Measurements from ENCODE around the gene B4GAT1. TPM values are rescaled to one million over a fixed set of nuclear protein-coding genes. Genes with fewer than 3 reads are reported as not detected.

Gene B4GAT1
- total and polyA plus RNA-seq, 10 of the 15 experiments (the other 5 are each of a cell fraction or from before 2014, with no cell fraction given): 0.55 to 11.1 (median 4.3) TPM

DNA sequence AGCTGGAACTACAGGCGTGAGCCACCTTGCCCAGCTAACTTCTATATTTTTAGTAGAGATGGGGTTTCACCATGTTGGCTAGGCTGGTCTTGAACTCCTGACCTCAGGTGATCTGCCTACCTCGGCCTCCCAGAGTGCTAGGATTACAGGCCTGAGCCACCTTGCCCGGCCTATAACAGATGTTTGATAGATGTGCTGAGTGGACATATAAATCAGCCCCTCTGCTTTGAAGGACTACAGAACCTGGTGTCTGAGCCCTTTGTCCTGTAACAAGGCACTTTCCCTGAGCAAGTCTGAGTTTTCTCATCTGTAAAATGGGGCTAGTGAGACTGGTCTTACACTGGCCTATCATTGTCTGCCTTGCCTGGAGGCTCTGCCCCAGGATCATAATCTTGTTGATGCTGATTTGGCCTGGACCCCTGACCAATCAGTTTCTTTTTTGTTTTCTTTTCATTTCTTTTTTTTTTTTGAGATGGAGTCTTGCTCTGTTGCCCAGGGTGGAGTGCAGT is 18.2 kb downstream of the B4GAT1 start:
- POLR2A ChIA-PET: no interaction called here
- no TSS peak for BruUV-seq (replicated peaks)
- RAD21 ChIA-PET (ENCODE audit: unreplicated experiment): interaction anchor here (0.9 to 3.0 kb wide), 3 partner anchors 17 to 57 kb away, joined by 4 to 26 read pairs (median 19); no protein-coding TSS in a partner anchor
- WGBS (ENCODE audit: insufficient coverage, insufficient replicate concordance, low lambda C conversion rate, missing lambda C conversion rate): 46% methylated on average over 3 of the region's 3 CpGs
- intact Hi-C loops (cut with micrococcal nuclease; ENCODE audit: unreplicated experiment): loop anchor here (2.0 kb wide), 1 partner anchor 106 kb away; no protein-coding TSS in a partner anchor
- CTCF ChIA-PET: interaction anchor here (0.6 to 5.7 kb wide), 7 partner anchors 18 to 326 kb away, joined by 3 to 96 read pairs (median 3); partner anchors contain the start of gene BANF1
- no peak overlapping the region for H3K9ac ChIP-seq (ENCODE audit: control insufficient read depth, insufficient read depth, low read length)
- SMC1A ChIA-PET (ENCODE audit: uncharacterized antibody, unreplicated experiment): interaction anchor here (0.8 to 3.9 kb wide), 5 partner anchors 8 to 57 kb away, joined by 3 to 33 read pairs (median 4); no protein-coding TSS in a partner anchor
- H3K79me2 ChIP-seq (ENCODE audit: control insufficient read depth, insufficient read depth, low read length): no peaks in the 10 kb centered on the region
- in situ Hi-C loops (cut with MboI): no loop called here
- H3K4me2 ChIP-seq (ENCODE audit: control insufficient read depth, insufficient read depth): no peak overlapping the region
- no peak overlapping the region for H3K27ac ChIP-seq (ENCODE audit: control insufficient read depth, insufficient read depth)
- no peak overlapping the region for H3K4me3 ChIP-seq
- H3K27me3 ChIP-seq (replicated peaks in 1 of 2; ENCODE audit: control insufficient read depth in 2 of 2, insufficient read depth in 2 of 2, low read length in 1 of 2): no peaks in the 10 kb centered on the region
- DNase-seq (ENCODE audit: low read depth, low spot score): no peak
- H2AFZ ChIP-seq (ENCODE audit: control insufficient read depth, low read depth, low read length): no peak overlapping the region
- ATAC-seq: no peak
- H3K36me3 ChIP-seq (ENCODE audit: control insufficient read depth in 2 of 2, insufficient read depth in 2 of 2, low read length in 1 of 2): no peaks in the 10 kb centered on the region
- H3K4me1 ChIP-seq (ENCODE audit: control insufficient read depth, insufficient read depth, low read length): peaks cover 10% of the 10 kb centered on the region; the same call in 1 of the 2 replicates
- H3K9me3 ChIP-seq (replicated peaks; ENCODE audit: control insufficient read depth, insufficient read depth, low read length): no peaks in the 10 kb centered on the region
- no peak for FAIRE-seq
- H4K20me1 ChIP-seq (ENCODE audit: control insufficient read depth, insufficient read depth): no peaks in the 10 kb centered on the region
- TF ChIP-seq TCF7 (IDR thresholded peaks at IDR 0.05; ENCODE audit: borderline replicate concordance) (no peak), TARDBP (IDR thresholded peaks at IDR 0.05; ENCODE audit: borderline replicate concordance) (no peak), ATF7 (IDR thresholded peaks at IDR 0.05; ENCODE audit: low read depth) (no peak), ZBED1 (IDR thresholded peaks at IDR 0.05; ENCODE audit: borderline replicate concordance) (no peak), RUNX3 (IDR thresholded peaks at IDR 0.05; ENCODE audit: low read length) (no peak), BMI1 (IDR thresholded peaks at IDR 0.05; ENCODE audit: borderline replicate concordance) (no peak), PAX8 (IDR thresholded peaks at IDR 0.05) (no peak), RBBP5 (conservative IDR thresholded peaks at IDR 0.05) (no peak), RELA (IDR thresholded peaks at IDR 0.05; ENCODE audit: borderline replicate concordance, partially characterized antibody) (no peak), NR2C2 (IDR thresholded peaks at IDR 0.05; ENCODE audit: borderline replicate concordance, control insufficient read depth, insufficient read length, low read depth) (no peak), SREBF1 (IDR thresholded peaks at IDR 0.05; ENCODE audit: low read length) (no peak)
- TF ChIP-seq, protein P1, sequence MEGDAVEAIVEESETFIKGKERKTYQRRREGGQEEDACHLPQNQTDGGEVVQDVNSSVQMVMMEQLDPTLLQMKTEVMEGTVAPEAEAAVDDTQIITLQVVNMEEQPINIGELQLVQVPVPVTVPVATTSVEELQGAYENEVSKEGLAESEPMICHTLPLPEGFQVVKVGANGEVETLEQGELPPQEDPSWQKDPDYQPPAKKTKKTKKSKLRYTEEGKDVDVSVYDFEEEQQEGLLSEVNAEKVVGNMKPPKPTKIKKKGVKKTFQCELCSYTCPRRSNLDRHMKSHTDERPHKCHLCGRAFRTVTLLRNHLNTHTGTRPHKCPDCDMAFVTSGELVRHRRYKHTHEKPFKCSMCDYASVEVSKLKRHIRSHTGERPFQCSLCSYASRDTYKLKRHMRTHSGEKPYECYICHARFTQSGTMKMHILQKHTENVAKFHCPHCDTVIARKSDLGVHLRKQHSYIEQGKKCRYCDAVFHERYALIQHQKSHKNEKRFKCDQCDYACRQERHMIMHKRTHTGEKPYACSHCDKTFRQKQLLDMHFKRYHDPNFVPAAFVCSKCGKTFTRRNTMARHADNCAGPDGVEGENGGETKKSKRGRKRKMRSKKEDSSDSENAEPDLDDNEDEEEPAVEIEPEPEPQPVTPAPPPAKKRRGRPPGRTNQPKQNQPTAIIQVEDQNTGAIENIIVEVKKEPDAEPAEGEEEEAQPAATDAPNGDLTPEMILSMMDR (IDR thresholded peaks at IDR 0.05 in 2 of 3, conservative IDR thresholded peaks at IDR 0.05 in 1 of 3; ENCODE audit: control insufficient read depth in 2 of 3, extremely low read depth in 1 of 3, insufficient read depth in 1 of 3, low read depth in 3 of 3, low read length in 3 of 3): no peak
- TF ChIP-seq, protein P2, sequence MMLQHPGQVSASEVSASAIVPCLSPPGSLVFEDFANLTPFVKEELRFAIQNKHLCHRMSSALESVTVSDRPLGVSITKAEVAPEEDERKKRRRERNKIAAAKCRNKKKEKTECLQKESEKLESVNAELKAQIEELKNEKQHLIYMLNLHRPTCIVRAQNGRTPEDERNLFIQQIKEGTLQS (IDR thresholded peaks at IDR 0.05; ENCODE audit: borderline replicate concordance, extremely low read depth, low read depth, low read length): no peak
- TF ChIP-seq, protein P3, sequence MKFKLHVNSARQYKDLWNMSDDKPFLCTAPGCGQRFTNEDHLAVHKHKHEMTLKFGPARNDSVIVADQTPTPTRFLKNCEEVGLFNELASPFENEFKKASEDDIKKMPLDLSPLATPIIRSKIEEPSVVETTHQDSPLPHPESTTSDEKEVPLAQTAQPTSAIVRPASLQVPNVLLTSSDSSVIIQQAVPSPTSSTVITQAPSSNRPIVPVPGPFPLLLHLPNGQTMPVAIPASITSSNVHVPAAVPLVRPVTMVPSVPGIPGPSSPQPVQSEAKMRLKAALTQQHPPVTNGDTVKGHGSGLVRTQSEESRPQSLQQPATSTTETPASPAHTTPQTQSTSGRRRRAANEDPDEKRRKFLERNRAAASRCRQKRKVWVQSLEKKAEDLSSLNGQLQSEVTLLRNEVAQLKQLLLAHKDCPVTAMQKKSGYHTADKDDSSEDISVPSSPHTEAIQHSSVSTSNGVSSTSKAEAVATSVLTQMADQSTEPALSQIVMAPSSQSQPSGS (IDR thresholded peaks at IDR 0.05; ENCODE audit: low read length): no peak
- TF ChIP-seq, protein P4, sequence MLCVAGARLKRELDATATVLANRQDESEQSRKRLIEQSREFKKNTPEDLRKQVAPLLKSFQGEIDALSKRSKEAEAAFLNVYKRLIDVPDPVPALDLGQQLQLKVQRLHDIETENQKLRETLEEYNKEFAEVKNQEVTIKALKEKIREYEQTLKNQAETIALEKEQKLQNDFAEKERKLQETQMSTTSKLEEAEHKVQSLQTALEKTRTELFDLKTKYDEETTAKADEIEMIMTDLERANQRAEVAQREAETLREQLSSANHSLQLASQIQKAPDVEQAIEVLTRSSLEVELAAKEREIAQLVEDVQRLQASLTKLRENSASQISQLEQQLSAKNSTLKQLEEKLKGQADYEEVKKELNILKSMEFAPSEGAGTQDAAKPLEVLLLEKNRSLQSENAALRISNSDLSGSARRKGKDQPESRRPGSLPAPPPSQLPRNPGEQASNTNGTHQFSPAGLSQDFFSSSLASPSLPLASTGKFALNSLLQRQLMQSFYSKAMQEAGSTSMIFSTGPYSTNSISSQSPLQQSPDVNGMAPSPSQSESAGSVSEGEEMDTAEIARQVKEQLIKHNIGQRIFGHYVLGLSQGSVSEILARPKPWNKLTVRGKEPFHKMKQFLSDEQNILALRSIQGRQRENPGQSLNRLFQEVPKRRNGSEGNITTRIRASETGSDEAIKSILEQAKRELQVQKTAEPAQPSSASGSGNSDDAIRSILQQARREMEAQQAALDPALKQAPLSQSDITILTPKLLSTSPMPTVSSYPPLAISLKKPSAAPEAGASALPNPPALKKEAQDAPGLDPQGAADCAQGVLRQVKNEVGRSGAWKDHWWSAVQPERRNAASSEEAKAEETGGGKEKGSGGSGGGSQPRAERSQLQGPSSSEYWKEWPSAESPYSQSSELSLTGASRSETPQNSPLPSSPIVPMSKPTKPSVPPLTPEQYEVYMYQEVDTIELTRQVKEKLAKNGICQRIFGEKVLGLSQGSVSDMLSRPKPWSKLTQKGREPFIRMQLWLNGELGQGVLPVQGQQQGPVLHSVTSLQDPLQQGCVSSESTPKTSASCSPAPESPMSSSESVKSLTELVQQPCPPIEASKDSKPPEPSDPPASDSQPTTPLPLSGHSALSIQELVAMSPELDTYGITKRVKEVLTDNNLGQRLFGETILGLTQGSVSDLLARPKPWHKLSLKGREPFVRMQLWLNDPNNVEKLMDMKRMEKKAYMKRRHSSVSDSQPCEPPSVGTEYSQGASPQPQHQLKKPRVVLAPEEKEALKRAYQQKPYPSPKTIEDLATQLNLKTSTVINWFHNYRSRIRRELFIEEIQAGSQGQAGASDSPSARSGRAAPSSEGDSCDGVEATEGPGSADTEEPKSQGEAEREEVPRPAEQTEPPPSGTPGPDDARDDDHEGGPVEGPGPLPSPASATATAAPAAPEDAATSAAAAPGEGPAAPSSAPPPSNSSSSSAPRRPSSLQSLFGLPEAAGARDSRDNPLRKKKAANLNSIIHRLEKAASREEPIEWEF (IDR thresholded peaks at IDR 0.05; ENCODE audit: insufficient replicate concordance, low read depth, low read length): no peak
